K562 (cell line): ENCODE results near the gene TRAPPC12. TPM values are rescaled to one million over a fixed set of nuclear protein-coding genes. Genes with fewer than 3 reads are reported as not detected.

ENCODE experiments used
- ARID1B ChIP-seq: fragments of 450-650 bp; IDR thresholded peaks from 2 replicates; pipeline ENCODE4 v1.6.1; 2016; ENCODE audit warnings: antibody characterized with exemption, mild to moderate bottlenecking, inconsistent platforms
- BRD9 ChIP-seq: fragments of 450-650 bp; IDR thresholded peaks from 2 replicates; pipeline ENCODE4 v1.6.1; 2018; ENCODE audit warnings: low read depth; ENCODE audit not compliant: partially characterized antibody
- CHAMP1 ChIP-seq: fragments of 450-650 bp; IDR thresholded peaks from 2 replicates; pipeline ENCODE4 v1.6.1; 2016; ENCODE audit warnings: mild to moderate bottlenecking
- GATA2 ChIP-seq: sonication (generic); formaldehyde crosslinking; IDR thresholded peaks from 2 replicates; pipeline ENCODE4 v1.4.0; 2020; ENCODE audit warnings: mild to moderate bottlenecking, missing genetic modification reagents
- MCM7 ChIP-seq, 2 experiments: fragments of 450-650 bp; IDR thresholded peaks; 2 replicates each; pipeline ENCODE4 v1.6.1; 2016 to 2018
- NCOA6 ChIP-seq: fragments of 450-650 bp; IDR thresholded peaks from 2 replicates; pipeline ENCODE4 v1.6.1; 2017; ENCODE audit warnings: mild to moderate bottlenecking
- NCOR1 ChIP-seq: fragments of 450-650 bp; IDR thresholded peaks from 2 replicates; pipeline ENCODE4 v1.6.1; 2016; ENCODE audit warnings: mild to moderate bottlenecking, moderate library complexity
- NR3C1 ChIP-seq: sonication (generic); formaldehyde crosslinking; IDR thresholded peaks from 2 replicates; pipeline ENCODE4 v1.8.1; 2022; ENCODE audit warnings: missing genetic modification reagents
- RBM39 ChIP-seq: fragments of 200-400 bp; formaldehyde crosslinking; optimal IDR thresholded peaks from 2 replicates; pipeline ENCODE3; 2018; ENCODE audit warnings: low read depth, low read length
- SAFB2 ChIP-seq: fragments of 200-400 bp; formaldehyde crosslinking; IDR thresholded peaks from 2 replicates; pipeline ENCODE4 v1.6.1; 2018; ENCODE audit warnings: borderline replicate concordance, low read length, low read depth, moderate library complexity; ENCODE audit not compliant: severe bottlenecking
- SRSF1 ChIP-seq: fragments of 200-400 bp; formaldehyde crosslinking; IDR thresholded peaks from 2 replicates; pipeline ENCODE4 v1.6.1; 2017; ENCODE audit warnings: mild to moderate bottlenecking, low read depth, low read length, moderate library complexity
- SRSF7 ChIP-seq: fragments of 200-400 bp; formaldehyde crosslinking; optimal IDR thresholded peaks from 2 replicates; pipeline ENCODE3; 2017; ENCODE audit warnings: mild to moderate bottlenecking, low read depth, low read length
- TAF7 ChIP-seq: fragments of 450-650 bp; IDR thresholded peaks from 2 replicates; pipeline ENCODE4 v1.6.1; 2016; ENCODE audit warnings: missing genetic modification characterization, missing compliant biosample characterization
- XRCC3 ChIP-seq: fragments of 450-650 bp; IDR thresholded peaks from 2 replicates; pipeline ENCODE4 v1.6.1; 2017; ENCODE audit warnings: mild to moderate bottlenecking, moderate library complexity
- YY1 ChIP-seq, 3 experiments: IDR thresholded peaks; 2 replicates each; pipeline ENCODE4 v1.6.1; 2011; ENCODE audit warnings: low read length in 2 of 3, mild to moderate bottlenecking in 2 of 3, moderate library complexity in 2 of 3, borderline replicate concordance in 1 of 3, control low read depth in 1 of 3, low read depth in 1 of 3; ENCODE audit not compliant: insufficient read depth in 3 of 3, insufficient replicate concordance in 2 of 3, control insufficient read depth in 1 of 3, insufficient read length in 1 of 3; ENCODE audit errors: extremely low read depth in 1 of 3
- ZBTB2 ChIP-seq: fragments of 450-650 bp; IDR thresholded peaks from 2 replicates; pipeline ENCODE4 v1.6.1; 2016; ENCODE audit warnings: antibody characterized with exemption
- ZBTB43 ChIP-seq: sonication (generic); formaldehyde crosslinking; IDR thresholded peaks from 2 replicates; pipeline ENCODE4 v1.8.0; 2023; ENCODE audit warnings: mild to moderate bottlenecking, missing genetic modification reagents
- ZFP91 ChIP-seq: sonication (generic); formaldehyde crosslinking; IDR thresholded peaks from 2 replicates; pipeline ENCODE4 v1.8.0; 2022; ENCODE audit warnings: mild to moderate bottlenecking, missing genetic modification reagents
- ZNF282 ChIP-seq: sonication (generic); formaldehyde crosslinking; IDR thresholded peaks from 2 replicates; pipeline ENCODE4 v1.8.1; 2023; ENCODE audit warnings: missing genetic modification reagents
- ZNF431 ChIP-seq: sonication (generic); formaldehyde crosslinking; IDR thresholded peaks from 2 replicates; pipeline ENCODE4 v1.8.0; 2022; ENCODE audit warnings: mild to moderate bottlenecking, missing genetic modification reagents
- ZNF507 ChIP-seq: conservative IDR thresholded peaks from 2 replicates; pipeline ENCODE4 v1.6.1; 2017; ENCODE audit warnings: missing genetic modification characterization, missing compliant biosample characterization
- polyA plus RNA-seq, 8 experiments: library from polyadenylated mRNA; depleted of rRNA in 4 of 8; stranded (reverse) in 5 of 8; unstranded in 3 of 8; fragments of >200 nt; fragmentation: Nextera tagmentation in 2 of 8; fragmentation: Illumina TruSeq in 1 of 8; extraction: Ambion mirVana in 2 of 8; extraction: Trizol in 1 of 8; gene quantifications; 2 replicates each; pipeline versions ENCODE4 v1.2.1 to v1.2.3, GENCODE V29; 2011 to 2014; ENCODE audit warnings: inconsistent platforms in 1 of 8, missing spikeins in 1 of 8
- total RNA-seq, 7 experiments: library from RNA; depleted of rRNA in 6 of 7; stranded (reverse); fragments of >200 nt in 6 of 7; fragmentation: Illumina TruSeq in 2 of 7; extraction: Trizol in 2 of 7; gene quantifications; 2 replicates each; pipeline versions ENCODE4 v1.2.1 to v1.2.3, GENCODE V29; 2011 to 2021; ENCODE audit warnings: low replicate concordance in 1 of 7

TRAPPC12 gene
- total and polyA plus RNA-seq, 9 of the 15 experiments (the other 6 are each of a cell fraction or from before 2014, with no cell fraction given): 8.0 to 75.2 (median 39.1) TPM

- peak; percentile 73 for TF ChIP-seq NR3C1 (CRISPR knock-in tag)
- TF ChIP-seq ARID1B: no peak
- no peak for TF ChIP-seq SRSF1
- no peak for TF ChIP-seq BRD9
- no peak for TF ChIP-seq NCOR1
- 0 out of 2 replicates have a peak, but pooled peaks have one; percentile 26 for TF ChIP-seq ZFP91
- TF ChIP-seq YY1 (IDR thresholded peaks at IDR 0.05; ENCODE audit: borderline replicate concordance in 1 of 3, control insufficient read depth in 1 of 3, extremely low read depth in 1 of 3, insufficient read depth in 3 of 3, insufficient read length in 1 of 3, insufficient replicate concordance in 2 of 3, low read depth in 1 of 3, low read length in 2 of 3): peak in 2 of 3 experiments; percentile 8 to 58
- TF ChIP-seq ZNF507 (tag): no peak
- no peak for TF ChIP-seq GATA2 (CRISPR knock-in tag)
- no peak for TF ChIP-seq MCM7 (IDR thresholded peaks at IDR 0.05)
- no peak for TF ChIP-seq RBM39
- TF ChIP-seq CHAMP1: no peak
- no peak for TF ChIP-seq SRSF7
- TF ChIP-seq XRCC3: no peak
- no peak for TF ChIP-seq ZBTB43 (CRISPR knock-in tag)
- TF ChIP-seq ZNF431 (CRISPR knock-in tag): 0 out of 2 replicates have a peak, but pooled peaks have one; percentile 57
- TF ChIP-seq ZNF282 (CRISPR knock-in tag): peak; percentile 76; the same call in 1 of the 2 replicates
- no peak for TF ChIP-seq SAFB2
- no peak for TF ChIP-seq NCOA6
- TF ChIP-seq ZBTB2: no peak
- TF ChIP-seq TAF7 (tag): no peak
Measured at GRCh38 chr2:3519255-3520205, 140.0 kb downstream of the TRAPPC12 start, which contains the start of gene ADI1 (continued).
